Aorta (tissue), 5 donors: ENCODE data around the gene USP31. TPM values are rescaled to one million over a fixed set of nuclear protein-coding genes. Genes with fewer than 3 reads are reported as not detected.
A peak's percentile ranks its signal among the peaks of the same experiment; 100 is the strongest.

Experiments used
- ATAC-seq: fragments of 200-7000 bp; cut with Tn5 transposase; one replicate; pipeline ENCODE4 v1.9.1; 2022; ENCODE audit warnings: moderate library complexity; ENCODE audit not compliant: low FRiP score
- DNase-seq, 2 donors: peaks; one replicate each; pipeline ENCODE4 v3.0.0-alpha.2; 2020
- H3K27ac ChIP-seq, 2 donors: one replicate each; pipeline ENCODE4 v1.5.1; 2013; ENCODE audit warnings: low read length in 2 of 2, mild to moderate bottlenecking in 2 of 2, moderate library complexity in 2 of 2, control low read depth in 1 of 2, inconsistent platforms in 1 of 2, low read depth in 1 of 2
- H3K27me3 ChIP-seq, 2 donors: one replicate each; pipeline ENCODE4 v1.6.1; 2013; ENCODE audit warnings: control low read depth in 1 of 2, low read length in 1 of 2, mild to moderate bottlenecking in 1 of 2, moderate library complexity in 1 of 2; ENCODE audit not compliant: insufficient read depth in 2 of 2, control insufficient read depth in 1 of 2
- H3K36me3 ChIP-seq, 2 donors: one replicate each; pipeline ENCODE4 v1.6.1; 2013; ENCODE audit warnings: control low read depth in 1 of 2, low read length in 1 of 2, mild to moderate bottlenecking in 1 of 2; ENCODE audit not compliant: insufficient read depth in 2 of 2, control insufficient read depth in 1 of 2
- H3K4me1 ChIP-seq, 2 donors: one replicate each; pipeline ENCODE4 v1.6.1; 2013; ENCODE audit warnings: low read length in 2 of 2, control low read depth in 1 of 2, mild to moderate bottlenecking in 1 of 2, moderate library complexity in 1 of 2; ENCODE audit not compliant: insufficient read depth in 2 of 2, control insufficient read depth in 1 of 2
- H3K4me3 ChIP-seq, 2 donors: one replicate each; pipeline ENCODE4 v1.5.1; 2013; ENCODE audit warnings: low read length in 2 of 2, control low read depth in 1 of 2, mild to moderate bottlenecking in 1 of 2
- H3K9me3 ChIP-seq: one replicate; pipeline ENCODE4 v1.6.1; 2013; ENCODE audit warnings: mild to moderate bottlenecking, low read length; ENCODE audit not compliant: control insufficient read depth
- WGBS, 2 donors: extraction: QIAGEN DNeasy Blood & Tissue Kit; methylation state at CpG; one replicate each; pipeline ENCODE4 v1.1.7; 2013; 5-methylcytosine and 5-hydroxymethylcytosine counted together
- intact Hi-C, 2 donors: fragments of 100-400 bp; cut with DNase I; formaldehyde crosslinking; loops; one replicate each; pipeline versions ENCODE4 v1.14.2 to v1.15.0; 2022
- polyA plus RNA-seq, 2 donors: library from polyadenylated mRNA; stranded (reverse); fragments of 200-250 nt; gene quantifications; one replicate each; pipeline ENCODE4 v1.2.3, GENCODE V29; 2013
- total RNA-seq, 2 donors: library from RNA; stranded (reverse); fragmentation: NEBNext Ultra II Directional; extraction: Animal tissue kit (Norgen Biotek cat#: 25700); gene quantifications; one replicate each; pipeline ENCODE4 v1.2.1, GENCODE V29; 2021
- donor health status: healthy with polysubstance abuse.
- donor health status: Bipolar disorder and iron deficiency.
- donor health status: DM: no; HTN: no; CAD: no.
- donor health status: DM: no; HTN: no; CAD: no.
- donor health status: DM: yes; HTN: yes; CAD: no.

USP31 gene
- total and polyA plus RNA-seq, 4 donors = 1.4 to 24.6 (median 11.1) TPM

- no peak for ATAC-seq
- Histone ChIP-seq H3K9me3 (no peaks in the 10 kb centered on the region), H3K4me1 (peaks cover 11 to 14% of the 10 kb centered on the region in 2 donors), H3K27ac (peak overlapping the region; percentile 80 to 92), H3K27me3 (no peaks in the 10 kb centered on the region), H3K4me3 (no peak overlapping the region), H3K36me3 (no peaks in the 10 kb centered on the region)
- 35 to 38% methylated on average over 3 of the region's 3 CpGs for WGBS, 2 donors
- no peak for DNase-seq
- intact Hi-C loops = no loop called here
These were observed 28.2 kb downstream of the USP31 start for GRCh38 chr16:23121024-23121423.

GRCh38 chr16:23120562-23120961 lies 28.7 kb downstream of the USP31 start:
- DNase-seq (no peak), ATAC-seq (peak; percentile 5)
- intact Hi-C loops = no loop called here
- WGBS, 2 donors = 62 to 64% methylated on average over 4 of the region's 4 CpGs
- H3K36me3 ChIP-seq = no peaks in the 10 kb centered on the region
- no peaks in the 10 kb centered on the region for H3K27me3 ChIP-seq
- H3K4me3 ChIP-seq = no peak overlapping the region
- no peaks in the 10 kb centered on the region for H3K9me3 ChIP-seq
- H3K4me1 ChIP-seq = peaks cover 11 to 14% of the 10 kb centered on the region in 2 donors
- H3K27ac ChIP-seq = peak overlapping the region; percentile 52 to 98

DNA sequence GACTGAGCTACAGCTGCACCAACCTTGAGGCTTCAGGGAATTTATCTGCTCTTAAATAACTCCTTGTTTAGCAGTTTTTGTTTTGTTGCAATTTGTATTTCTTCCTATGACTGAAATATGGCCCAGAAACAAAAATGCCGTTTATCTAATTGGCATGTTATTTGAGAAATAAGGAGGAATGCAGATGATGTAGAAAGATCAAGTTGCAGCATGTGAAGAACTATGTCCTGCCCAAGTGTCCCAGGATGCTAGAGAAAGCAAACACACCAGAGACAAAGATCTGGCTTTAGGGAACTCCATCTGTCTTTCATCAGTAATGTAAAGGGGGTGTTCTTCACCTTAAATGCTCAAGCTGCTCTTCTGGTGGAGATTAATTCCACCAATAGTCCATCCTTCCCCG lies 29.7 kb downstream of the USP31 start:
- ATAC-seq = no peak
- DNase-seq = no peak
- Histone ChIP-seq H3K9me3 (no peaks in the 10 kb centered on the region), H3K27me3 (no peaks in the 10 kb centered on the region), H3K27ac (peak overlapping the region in 1 of 2 donors; percentile 57), H3K4me1 (peaks cover 8 to 11% of the 10 kb centered on the region in 2 donors), H3K36me3 (no peaks in the 10 kb centered on the region), H3K4me3 (no peak overlapping the region)
- intact Hi-C loops = no loop called here
- 6% methylated on average over 2 of the region's 2 CpGs for WGBS, 2 donors

DNA sequence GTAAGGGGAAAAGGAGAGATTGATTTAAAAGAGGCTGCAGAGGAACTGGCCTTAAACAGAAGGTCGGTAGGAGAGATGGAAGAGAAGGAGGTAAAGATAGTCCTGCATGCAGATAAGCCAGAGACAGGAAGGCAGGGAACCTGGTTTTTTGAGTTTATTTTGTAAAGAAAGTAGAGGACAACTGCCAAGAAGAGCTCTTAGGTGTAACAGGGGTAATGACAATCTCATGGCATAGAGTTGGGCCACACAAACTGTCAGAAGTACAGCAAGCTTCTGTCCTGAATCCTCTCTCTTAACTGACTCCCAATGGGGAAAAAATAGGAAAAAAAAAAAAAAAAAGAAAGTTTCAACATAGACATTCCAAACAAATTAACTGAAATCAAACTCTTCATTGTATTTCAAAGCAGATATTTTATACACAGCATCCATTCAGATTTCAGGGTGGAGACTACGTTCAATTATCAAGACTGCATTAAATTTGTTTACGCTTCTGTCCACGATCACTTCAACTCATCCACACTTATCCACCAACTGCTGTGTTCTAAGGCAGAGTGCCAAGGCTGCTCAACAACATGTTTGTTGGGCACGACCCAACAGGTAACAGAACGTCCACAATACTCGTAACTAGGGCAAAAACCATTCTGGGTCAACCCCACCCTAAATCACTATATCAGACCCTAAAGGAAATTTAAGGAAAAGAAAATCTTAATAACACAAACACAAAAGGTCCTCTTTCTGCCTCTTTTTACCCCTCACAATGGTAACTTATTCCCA lies 34.9 kb downstream of the USP31 start:
- no peak overlapping the region for H3K4me3 ChIP-seq
- no peak for DNase-seq
- intact Hi-C loops = no loop called here
- WGBS, 2 donors = 85 to 86% methylated on average over 7 of the region's 7 CpGs
- ATAC-seq = no peak
- no peak overlapping the region for H3K27ac ChIP-seq
- H3K27me3 ChIP-seq = no peaks in the 10 kb centered on the region
- H3K4me1 ChIP-seq = peaks cover under 1 to 2% of the 10 kb centered on the region in 2 donors
- H3K36me3 ChIP-seq = no peaks in the 10 kb centered on the region
- no peaks in the 10 kb centered on the region for H3K9me3 ChIP-seq

DNA sequence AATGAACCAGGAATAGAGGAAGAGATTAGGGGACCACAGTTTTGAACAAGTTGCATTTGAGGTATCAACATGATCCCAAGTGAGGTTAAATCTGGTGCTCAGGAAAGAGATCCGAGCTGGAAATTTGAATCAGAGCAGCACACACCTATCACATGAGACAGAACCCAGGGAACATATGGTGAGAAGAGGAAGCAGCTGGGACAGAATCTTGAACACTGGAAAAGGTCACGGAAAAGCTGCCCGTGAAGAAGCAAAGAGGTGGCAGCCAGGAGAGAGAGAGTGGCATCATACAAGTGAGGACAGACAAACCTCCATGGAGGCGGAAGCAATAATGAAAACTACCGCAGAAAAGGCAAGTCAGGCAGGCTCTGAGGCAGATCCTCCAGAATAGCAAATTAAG lies 36.1 kb downstream of the USP31 start:
- no peak for ATAC-seq
- Histone ChIP-seq H3K27me3 (no peaks in the 10 kb centered on the region), H3K4me3 (no peak overlapping the region), H3K4me1 (peaks cover 0 to 2% of the 10 kb centered on the region in 2 donors), H3K27ac (no peak overlapping the region), H3K36me3 (no peaks in the 10 kb centered on the region), H3K9me3 (no peaks in the 10 kb centered on the region)
- 84 to 88% methylated on average over 5 of the region's 5 CpGs for WGBS, 2 donors
- no peak for DNase-seq
- intact Hi-C loops = no loop called here

DNA sequence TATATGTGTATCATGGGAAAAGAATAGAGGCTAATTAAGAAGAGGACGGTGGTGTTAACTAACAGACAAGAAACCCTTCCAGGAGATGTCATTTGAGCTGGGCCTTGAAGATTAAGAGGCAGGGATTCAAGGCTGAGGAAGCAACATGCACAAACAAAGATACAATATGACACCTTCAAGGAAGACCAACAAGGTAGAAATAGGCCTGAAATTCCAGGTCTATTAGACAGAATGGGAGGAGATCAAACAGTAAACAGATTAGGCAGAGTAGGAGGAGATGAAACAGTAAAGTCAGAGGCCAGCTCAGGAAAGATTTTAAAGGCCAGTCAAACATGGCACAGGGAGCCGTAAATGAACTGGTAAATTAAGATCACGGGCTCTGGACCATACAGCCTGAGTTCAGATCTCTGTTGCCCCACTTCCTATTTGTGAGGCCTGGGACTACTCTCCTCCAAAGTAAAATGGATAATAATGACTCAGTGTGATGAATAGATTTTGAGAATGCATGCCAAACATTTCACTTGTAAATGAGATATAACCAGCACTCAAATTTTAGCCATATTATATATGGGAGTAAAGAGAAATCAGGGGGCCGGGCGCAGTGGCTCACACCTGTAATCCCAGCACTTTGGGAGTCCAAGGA lies 38.9 kb downstream of the USP31 start:
- H3K27me3 ChIP-seq = no peaks in the 10 kb centered on the region
- no peaks in the 10 kb centered on the region for H3K4me1 ChIP-seq
- intact Hi-C loops = no loop called here
- H3K36me3 ChIP-seq = peaks cover 0 to 1% of the 10 kb centered on the region in 2 donors
- 94% methylated on average over 5 of the region's 5 CpGs for WGBS, 2 donors
- H3K9me3 ChIP-seq = no peaks in the 10 kb centered on the region
- ATAC-seq (no peak), DNase-seq (no peak)
- H3K27ac ChIP-seq = no peak overlapping the region
- H3K4me3 ChIP-seq = no peak overlapping the region

GRCh38 chr16:23107936-23108335 lies 41.3 kb downstream of the USP31 start:
- WGBS, 2 donors = 45 to 53% methylated on average over 5 of the region's 5 CpGs
- DNase-seq (no peak), ATAC-seq (no peak)
- no peaks in the 10 kb centered on the region for H3K4me1 ChIP-seq
- H3K27ac ChIP-seq = no peak overlapping the region
- intact Hi-C loops = loop anchor here in 1 of 2 donors (10.0 kb wide), 1 partner anchor 47 kb away; no protein-coding TSS in a partner anchor
- H3K4me3 ChIP-seq = no peak overlapping the region
- H3K27me3 ChIP-seq = no peaks in the 10 kb centered on the region
- no peaks in the 10 kb centered on the region for H3K9me3 ChIP-seq
- peaks cover 0 to 1% of the 10 kb centered on the region in 2 donors for H3K36me3 ChIP-seq

DNA sequence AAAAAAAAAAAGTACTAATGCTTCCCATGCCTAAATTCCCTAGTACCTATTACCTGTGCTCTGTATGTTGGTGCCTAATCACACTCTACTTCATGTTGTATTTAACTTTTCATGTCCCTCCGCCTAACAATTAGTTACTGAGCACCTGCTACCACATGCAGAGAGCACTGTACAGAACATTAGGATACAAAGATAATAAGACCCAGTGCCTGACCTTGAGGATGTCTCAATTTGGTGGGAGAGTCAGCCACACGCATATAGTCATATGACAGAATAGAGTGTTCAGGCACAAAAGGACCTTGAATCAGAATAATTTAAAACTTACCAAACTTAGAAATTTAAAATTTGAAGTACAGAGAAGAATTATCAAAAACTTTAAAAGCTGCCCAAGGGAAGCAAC lies 42.1 kb downstream of the USP31 start:
- 98 to 99% methylated on average over 2 of the region's 2 CpGs for WGBS, 2 donors
- intact Hi-C loops = loop anchor here in 1 of 2 donors (10.0 kb wide), 1 partner anchor 48 kb away; no protein-coding TSS in a partner anchor

More for the DNA sequence above, 42.1 kb downstream of the USP31 start:
- Histone ChIP-seq H3K4me3 (no peak overlapping the region), H3K27ac (no peak overlapping the region), H3K36me3 (peaks cover 0 to 1% of the 10 kb centered on the region in 2 donors), H3K27me3 (no peaks in the 10 kb centered on the region), H3K4me1 (no peaks in the 10 kb centered on the region), H3K9me3 (no peaks in the 10 kb centered on the region)
- DNase-seq (no peak), ATAC-seq (no peak)
